Stimulated activated CD8-positive, alpha-beta memory T cell treated with anti-CD3 and anti-CD28 coated beads, Interleukin-12 subunit alpha, Interleukin-12 subunit beta, amount 100 ng/mL, for 1 hour (primary cell): ENCODE data around the gene ANKRD62.

Experiments
- DNase-seq: peaks from one replicate; pipeline ENCODE4 v3.0.0-alpha.2; 2020; ENCODE audit warnings: low read depth

Gene ANKRD62

DNA sequence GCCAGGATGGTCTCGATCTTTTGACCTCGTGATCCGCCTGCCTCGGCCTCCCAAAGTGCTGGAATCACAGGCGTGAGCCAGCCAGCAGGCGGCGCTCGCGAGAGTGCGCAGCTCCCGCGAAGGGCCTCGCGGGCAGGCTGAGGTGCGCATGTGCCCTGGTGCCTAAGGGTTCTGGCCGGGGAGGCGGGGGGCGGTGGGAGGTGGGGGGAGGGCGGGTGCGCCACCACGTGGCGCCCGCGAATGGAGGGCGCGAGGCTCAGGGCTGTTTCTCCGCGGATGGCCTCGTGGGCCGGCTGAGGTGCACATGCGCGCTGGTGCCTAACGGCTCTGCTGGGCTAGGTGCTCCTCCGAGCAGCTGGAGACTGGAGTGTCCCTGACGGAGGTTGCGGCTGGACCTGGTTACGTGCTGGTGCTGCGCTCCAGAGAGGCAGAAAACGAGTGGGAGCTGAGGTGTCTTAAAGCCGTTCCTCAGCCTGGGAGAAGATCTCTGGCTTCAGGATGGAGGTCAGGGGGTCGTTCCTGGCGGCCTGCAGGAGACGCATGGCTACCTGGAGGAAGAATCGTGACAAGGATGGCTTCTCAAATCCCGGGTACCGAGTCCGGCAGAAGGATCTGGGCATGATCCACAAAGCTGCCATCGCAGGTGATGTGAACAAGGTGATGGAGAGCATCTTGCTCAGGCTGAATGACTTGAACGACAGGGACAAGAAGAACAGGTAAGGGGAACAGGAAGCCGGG lies at the start of gene ANKRD62:
TSS of gene ANKRD62 (plus strand) at position 324 of the 738 bp plus-strand sequence. CDS start at position 499, 175 bp downstream.
- no peak for DNase-seq

DNA sequence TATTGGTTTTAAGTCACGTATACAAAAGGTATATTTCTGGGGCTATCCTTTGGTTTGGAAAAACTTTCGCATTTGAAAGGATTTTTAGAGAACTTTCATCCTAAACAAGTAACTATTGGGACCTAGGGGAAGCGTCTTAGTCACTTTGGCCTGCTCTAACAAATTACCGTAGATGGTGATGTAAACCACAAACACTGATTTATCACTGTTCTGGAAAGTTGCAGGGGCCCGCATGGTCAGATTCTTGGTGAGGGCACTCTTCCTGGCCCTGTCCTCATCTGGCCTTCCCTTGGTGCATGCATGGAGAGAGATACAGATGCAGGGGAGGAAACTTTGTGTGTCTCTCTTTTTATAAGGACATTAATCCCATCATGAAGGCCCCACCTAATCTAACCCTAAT lies 49.1 kb upstream of the ANKRD62 start:
- DNase-seq = no peak

DNA sequence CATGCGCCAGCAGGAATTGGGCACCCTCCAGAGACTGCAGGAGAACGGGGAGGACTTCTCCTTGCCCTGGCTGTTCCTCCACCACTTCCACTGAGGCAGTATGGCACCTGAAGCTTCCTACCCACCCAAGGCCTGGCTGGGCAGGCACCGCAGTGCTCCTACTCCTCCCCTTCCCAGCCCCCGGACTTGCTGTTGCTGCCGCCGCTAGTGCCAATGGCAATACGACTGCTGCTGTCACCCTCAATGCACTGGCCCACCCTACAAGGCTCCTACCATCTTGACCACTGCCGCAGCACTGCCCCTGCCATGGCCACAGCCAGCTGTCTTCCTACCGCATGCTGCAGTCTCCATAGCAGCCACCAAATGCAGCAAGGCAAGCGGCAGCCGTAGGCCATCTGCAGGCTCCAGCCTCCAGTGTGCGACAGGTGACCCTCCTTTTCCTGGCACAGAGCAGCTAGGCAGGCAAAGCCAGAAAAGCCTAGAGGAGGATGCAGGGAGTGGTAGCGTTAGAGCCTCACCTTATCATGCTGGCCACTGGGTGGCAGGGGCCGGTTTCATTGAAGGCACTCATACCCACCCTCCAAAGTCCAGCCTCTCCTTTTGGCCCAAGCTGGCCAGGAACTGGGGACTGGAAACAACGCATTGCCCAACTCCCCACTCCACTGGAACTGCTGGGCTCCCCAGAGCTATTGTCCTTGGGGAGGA lies 47.4 kb upstream of the ANKRD62 start:
- no peak for DNase-seq

DNA sequence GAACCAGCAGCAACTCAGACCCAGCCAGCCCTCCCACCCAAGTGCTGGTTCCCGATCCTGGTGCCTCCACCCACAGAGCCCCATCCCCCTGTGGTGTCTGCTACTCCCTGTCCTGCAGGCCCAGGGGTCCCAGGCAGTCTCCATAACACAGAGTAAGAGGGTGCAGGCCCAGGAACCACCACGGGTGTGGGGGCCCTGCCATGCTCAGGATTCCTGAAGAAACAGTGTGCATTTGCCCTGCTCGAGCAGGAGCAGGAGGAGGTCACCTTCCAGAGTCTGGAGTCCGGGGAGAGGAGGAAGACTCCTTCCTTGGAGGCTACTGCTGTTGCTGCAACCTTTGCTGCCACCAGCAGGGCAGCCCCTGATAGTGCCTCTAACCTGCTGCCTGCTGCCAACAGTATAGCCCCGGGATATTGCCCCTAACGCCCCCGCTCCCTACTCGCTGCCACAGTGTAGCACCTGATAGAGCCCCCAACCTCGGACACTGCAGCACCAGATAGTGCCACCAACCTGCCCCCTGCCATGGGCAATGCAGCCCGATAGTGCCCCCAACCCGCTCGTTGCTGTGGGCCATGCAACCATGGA lies 46.8 kb upstream of the ANKRD62 start:
- DNase-seq = no peak

DNA sequence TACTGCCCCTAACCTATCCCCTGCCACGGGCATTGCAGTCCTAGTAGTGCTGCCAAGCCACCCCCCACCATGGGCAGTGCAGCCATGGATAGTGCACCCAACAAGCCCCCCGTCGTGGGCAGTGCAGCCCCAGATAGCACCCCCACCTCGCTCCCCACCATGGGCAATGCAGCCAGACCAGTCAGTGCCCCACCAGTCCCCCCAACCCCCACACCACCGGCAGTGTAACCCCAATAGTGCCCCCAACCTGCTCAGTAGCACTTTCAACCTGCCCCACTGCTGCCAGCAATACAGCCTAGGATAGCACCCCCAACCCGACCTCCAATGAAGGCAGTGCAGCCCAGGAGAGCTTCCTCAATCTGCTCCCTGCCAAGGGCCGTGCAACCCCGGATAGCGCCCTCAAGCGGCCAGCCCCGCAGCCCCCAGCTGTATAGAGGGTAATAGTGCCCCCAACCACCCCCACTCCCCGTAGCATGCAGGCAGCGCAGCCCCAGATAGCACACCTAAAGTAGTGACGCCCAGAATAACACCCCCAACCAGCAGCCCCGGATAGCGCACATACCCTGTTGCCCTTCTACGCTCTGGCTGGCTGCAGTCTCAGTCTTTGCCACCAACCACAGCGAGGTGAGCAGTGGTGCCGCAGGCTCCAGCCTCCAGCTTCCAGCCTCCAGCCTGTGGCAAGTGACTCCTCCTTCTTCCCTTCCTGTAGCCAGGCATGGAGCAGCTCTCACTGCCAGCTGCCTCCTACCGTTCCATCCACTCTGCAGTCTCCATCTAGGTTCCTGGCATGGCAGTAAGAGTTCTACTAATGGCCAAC lies 45.4 kb upstream of the ANKRD62 start:
- DNase-seq = no peak

DNA sequence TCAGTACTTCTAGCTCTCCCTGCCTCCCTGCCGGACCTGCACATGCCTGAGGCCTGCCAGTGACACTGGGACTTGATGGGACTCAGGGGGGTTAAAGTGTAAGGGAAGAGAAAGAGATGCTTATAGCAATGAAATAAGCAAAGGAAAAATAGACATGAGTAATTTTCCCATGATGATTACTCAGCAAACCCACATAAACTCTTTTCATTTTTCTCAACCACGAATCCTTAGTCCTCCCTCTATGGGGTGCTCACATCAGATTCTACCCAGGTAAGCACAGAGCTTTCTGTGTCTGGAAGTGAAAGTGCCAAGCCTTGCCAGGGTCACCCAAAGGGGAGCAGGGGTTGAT lies 44.8 kb upstream of the ANKRD62 start:
- DNase-seq = no peak

DNA sequence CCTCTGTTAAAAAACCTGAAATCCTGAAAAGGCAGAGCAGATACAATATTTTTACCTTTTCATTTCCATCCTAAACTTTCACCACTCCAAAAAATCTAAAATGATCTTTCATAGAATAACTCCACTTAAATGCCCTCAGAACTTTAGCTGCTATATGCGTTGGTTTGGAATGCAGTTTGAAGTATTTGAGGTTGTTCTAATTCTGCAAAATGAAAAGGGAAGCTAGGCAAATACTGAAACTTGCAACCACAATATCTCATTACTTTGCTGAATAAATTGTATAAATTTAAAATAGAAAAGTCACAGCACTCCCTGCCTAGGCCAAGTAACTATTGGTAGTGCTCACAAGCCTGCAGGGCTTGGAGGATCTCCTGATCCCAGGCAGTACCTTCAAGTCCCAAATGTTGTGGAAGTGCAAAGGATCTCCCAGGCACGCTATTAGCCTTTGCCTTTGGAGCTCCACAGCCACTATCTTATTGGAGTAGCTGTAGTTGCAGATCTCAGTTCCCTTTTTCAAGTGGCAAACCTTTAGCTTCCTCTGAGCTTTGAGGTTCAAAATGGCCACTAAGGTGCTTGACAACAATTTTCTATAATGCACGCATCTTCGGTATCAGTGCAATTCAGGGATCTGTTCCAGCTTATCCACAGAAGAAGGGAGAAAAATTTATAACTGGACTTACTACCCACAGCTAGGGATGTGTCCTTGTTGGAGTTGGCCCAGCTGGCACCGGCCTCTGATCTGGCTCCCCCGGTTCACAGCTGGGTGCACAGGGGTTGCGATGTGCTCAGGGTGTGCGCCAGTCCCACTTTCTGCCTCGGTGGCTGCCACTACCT lies 43.4 kb upstream of the ANKRD62 start:
- no peak for DNase-seq

DNA sequence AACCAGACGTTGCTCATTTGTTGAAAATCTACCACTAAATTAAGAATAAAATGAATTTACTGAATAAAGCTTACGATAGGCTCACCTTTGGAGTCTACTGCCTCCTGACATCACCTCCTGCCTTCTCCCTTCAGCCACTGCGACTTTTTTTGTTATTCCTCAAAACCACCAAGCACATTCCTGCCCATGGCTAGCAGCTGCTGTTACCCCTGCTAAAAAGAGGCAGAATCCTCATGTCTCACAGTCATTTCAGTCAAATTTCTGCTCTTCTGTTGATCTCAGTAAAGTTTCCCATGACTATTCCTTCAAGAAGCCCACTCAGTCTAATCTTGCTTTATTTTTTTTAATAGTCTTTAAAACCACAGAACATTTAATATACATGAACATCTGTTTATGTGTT lies 40.8 kb upstream of the ANKRD62 start:
- no peak for DNase-seq

DNA sequence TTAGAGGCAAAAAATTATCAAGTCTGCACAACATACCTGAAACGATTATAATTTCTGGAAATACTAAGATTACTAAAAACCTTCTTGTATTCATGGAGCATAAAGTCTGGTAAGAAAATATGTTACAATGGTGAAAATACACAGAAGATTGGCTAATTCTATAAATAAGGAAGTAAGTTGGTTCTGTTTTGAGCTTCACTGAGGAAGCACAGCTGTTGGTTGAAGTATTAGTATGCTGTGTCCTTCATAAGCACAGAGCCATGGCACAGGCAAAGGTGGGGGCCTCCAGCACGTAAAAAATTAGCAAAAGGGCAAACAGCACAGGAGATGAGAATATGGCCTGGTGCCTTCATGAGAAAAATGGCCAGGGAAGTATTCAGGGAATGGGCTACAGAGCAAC lies 40.4 kb upstream of the ANKRD62 start:
- no peak for DNase-seq

DNA sequence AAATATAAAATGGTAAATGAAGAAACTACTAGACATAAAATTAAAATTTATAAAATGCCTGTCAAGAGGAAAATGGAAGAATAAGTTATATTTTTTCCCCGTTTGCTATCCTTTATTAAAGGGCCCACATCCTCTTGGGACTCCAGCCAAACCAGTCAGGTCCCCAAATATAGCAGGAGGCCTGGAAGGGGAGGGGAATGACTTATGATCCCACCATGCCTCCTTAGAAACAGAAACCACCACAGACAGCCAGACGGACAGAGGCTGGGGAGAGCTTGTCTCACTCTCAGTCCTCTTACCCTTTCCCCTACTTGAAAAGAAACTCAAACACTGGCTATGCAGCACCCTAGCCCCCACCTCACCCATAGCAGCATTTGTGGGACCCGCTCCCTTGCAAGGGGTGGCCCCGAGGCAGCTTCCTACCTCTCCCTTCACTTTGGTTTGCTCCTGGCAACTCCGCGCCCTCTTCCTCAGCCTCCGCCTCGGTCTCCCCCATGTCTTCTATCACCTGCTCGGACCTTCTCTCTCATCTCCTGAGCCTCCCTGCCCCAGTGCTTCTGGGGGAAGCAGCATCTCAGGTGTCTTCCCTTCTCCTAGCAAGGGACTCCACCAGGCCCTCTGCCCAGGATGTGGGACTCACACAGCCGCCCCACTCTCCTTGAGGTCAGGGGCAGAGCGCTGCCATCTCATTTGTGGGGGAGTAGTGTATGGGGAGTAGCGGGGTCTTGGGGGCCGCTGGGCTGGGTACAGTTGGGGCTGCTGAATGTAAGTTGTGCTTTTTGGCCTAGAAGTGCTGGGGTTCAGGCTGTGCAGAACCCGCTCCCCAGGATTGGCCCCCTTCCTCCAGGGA lies 37.4 kb upstream of the ANKRD62 start:
- DNase-seq = no peak

DNA sequence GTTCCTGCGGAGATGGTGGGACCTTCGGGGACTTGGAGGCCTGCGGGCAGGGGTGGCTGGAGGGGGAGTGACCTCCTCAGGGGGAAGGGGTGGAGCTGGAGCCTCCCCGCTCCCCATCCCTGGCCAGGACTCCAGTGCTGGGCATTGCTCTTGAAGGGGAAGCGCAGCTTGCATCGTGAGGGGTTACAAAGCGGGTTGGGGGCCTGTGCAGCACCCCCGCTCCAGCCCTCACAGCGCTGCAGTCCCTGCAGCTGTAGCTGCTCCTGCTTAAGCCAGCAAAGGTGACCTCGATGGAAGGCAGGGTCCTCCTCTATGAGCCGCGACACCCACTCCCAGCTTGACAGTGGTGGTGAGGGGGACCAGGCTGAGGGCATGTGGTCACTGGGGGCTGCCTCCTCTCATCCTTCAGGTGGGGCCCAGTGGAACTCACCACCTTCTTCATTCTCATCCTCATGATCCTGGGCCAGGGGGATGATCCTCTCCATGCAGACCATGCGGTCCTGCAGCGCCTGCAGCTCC lies 36.7 kb upstream of the ANKRD62 start:
- no peak for DNase-seq

DNA sequence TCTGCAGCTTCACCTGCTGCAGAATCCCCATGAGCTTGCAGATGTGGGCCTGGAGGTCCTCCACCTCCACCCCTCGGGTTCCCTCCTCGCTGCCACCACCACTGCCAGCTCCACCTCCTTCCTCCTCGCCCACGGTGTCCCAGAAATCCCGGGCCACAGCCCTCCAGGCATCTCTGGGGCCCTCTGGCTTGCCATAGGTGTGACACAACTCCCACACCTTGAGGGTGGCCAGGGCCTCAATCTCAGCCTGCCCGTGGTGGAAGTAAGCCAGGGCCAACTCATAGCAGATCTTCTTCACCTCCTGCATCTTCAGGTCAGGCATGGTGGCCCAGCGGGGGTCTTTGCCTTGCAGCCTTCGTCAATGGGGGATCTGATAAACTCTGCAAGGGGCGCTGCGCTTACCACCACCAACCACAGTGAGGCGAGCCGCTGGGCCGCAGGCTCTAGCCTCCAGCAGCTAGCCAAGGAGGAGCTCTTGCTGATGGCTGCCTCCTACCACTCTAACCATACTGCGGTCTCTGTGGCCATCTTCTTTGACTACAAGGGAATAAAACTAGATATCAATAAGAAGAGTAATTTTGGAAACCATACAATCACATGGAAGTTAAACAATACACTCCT lies 36.1 kb upstream of the ANKRD62 start:
- no peak for DNase-seq

DNA sequence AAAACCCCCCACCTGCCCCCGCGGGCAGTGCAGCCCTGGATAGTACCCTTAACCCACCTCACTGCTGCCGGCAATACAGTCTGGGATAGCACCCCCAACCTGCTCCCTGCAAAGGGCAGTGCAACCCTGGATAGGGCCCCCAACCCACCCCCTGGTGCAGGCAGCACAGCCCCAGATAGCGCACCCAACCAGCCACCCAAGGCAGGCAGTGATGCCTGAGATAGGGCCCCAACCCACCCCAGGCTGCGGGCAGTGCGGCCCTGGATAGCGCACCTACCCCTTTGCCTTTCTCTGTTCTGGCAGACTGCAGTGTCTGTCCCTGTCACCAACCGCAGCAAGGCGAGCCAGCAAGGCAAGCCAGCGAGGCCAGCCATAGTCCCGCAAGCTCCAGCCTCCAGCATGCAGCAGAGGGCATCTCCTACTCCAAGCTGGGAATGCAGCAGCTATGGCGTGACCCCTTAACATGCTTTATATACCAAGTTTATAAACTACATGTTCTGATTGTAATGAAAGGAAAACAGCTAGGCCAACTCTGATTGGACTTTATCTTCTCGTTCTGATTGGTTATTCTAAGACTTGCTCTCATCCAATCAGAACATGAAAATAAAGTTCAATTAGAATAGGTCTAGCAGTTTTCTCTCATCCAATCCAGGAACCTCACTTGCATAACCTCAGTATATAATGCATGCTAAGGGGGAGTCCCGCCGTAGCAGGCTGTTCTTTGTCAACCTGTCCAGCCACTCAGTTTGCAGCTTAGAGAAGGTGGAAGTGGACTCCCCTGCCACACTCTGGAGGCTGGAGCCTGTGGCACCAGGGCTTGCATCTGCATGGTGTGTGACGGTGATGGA lies 34.1 kb upstream of the ANKRD62 start:
- DNase-seq = no peak

DNA sequence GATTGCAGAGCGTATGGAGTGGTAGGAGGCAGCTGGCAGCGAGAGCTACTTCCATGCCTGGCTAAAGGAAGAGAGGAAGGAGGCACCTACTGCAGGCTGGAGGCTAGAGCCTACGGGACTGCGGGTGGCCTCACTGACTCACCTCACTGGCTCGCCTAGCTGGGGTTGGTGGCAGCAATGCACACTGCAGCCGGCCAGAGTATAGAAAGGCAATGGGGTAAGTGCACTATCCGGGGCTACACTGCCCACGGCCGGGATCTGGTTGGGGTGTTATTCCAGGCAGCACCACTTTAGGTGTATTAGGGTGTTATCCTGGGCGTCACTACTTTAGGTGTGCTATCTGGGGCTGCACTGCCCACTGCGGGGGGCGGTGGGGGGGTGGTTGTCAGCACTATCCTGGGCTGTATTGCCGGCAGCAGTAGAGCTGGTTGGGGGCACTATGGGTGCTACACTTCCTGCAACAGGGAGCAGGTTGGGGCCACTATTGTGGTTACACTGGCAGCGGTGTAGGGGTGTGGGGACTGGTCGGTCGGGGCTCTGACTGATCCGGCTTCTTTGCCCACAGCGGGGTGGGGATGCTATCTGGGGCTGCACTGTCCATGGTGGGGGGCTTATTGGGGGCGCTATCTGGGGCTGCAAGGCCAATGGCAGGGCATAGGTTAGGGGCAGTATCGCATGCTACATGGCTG lies 33.3 kb upstream of the ANKRD62 start:
- DNase-seq = no peak

DNA sequence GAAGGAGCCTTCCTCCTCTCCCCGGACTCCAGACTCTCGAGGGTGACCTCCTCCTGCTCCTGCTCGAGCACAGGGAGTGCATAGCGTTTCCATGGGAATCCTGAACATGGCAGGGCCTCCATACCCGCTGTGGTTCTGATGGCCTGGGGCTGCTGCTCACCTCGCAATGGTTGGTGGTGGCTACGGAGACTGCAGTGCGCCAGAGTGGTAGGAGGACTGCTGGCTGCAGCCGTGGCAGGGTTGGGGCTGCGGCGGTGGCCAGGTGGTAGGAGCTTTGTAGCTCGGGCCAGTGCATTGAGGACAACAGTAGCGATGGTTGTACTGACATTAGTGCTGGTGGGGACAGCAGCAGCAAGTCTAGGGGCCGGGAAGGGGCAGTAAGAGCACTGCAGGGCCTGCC lies 32.0 kb upstream of the ANKRD62 start:
- no peak for DNase-seq

DNA sequence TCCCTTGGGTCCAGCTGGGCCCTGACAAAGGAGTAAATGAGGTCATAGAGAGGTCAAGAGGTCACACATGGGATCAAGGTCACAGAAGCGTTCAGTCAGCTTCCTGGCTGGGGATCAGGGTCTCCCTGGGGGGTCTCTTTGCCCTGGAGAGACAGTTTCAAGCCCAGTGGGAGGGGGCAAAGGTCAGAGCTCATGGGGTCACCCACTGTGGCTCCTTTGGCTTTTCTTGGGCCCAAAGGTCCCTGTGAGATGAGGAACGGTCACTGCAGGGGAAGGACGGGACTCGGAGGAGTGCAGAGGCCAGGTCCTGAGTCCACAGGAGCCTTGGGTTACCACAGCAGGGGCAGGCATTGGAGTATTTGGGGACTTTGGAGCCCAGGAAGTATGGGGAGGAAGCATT lies 30.7 kb upstream of the ANKRD62 start:
- DNase-seq = no peak

DNA sequence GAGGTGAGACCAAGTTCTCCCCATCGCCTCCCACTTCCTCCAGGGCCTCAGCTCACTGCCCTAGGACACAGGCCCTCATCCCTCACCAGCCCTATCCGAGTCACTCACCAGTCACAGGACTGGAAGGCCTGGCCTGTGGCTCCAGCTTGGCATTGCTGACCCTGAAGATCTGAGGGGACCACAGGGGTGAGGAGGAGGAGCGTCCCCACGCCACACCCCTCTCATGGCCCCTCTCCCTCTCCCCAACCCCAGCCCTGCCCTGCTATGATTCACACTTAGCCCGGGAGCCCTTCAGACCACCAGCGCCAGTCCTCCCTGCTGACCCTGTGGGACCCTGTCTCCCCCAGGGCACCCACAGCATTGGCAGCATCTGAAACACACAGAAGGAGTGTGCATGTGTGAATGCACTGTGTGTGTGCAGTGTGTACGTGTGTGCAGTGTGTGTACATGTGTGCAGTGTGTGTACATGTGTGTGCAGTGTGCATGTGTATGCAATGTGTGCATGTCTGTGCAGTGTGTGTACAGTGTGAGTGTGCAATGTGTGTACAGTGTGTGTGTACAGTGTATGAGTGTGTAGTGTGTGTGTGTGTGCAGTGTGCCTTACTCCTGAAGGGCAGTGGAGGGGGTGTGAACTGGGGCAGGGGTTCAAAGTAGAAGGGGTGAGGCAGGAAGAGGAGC lies 29.4 kb upstream of the ANKRD62 start:
- no peak for DNase-seq

DNA sequence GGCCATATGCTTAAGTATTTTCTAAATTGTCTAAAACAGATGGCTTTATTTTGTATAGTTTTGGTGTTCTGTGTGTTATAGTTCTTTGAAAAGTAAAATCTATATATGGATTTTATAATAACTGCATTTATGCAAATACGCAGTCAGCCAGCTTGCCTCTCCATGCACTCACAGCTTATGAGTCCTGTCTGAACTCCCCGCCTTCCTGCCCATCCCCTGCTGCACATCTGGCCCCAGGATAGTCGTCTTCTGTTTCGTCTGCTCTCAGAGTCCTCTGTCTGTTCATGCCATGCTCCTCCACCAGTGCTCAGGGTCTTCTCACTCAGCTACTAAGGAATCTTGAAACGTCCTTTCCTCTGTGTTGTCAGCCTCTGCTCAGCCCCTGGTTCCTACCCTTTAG lies 28.2 kb upstream of the ANKRD62 start:
- no peak for DNase-seq
